Stimulated activated CD8-positive, alpha-beta memory T cell treated with anti-CD3 and anti-CD28 coated beads, Interleukin-4, amount 100 ng/mL, for 1 hour (primary cell): ENCODE data around the gene DCUN1D2.

Source experiments
- DNase-seq, 2 donors: peaks; one replicate each; pipeline ENCODE4 v3.0.0-alpha.2; 2020; ENCODE audit warnings: low read depth in 2 of 2, low spot score in 1 of 2

The DCUN1D2 gene

GRCh38 chr13:113519556-113519955 is 29.0 kb upstream of the DCUN1D2 start:
- DNase-seq = no peak

GRCh38 chr13:113518076-113518803 is 27.7 kb upstream of the DCUN1D2 start:
- no peak for DNase-seq

- no peak for DNase-seq
Measured at GRCh38 chr13:113514847-113515246, 24.3 kb upstream of the DCUN1D2 start.

GRCh38 chr13:113513761-113514160 is 23.2 kb upstream of the DCUN1D2 start:
- DNase-seq = no peak

DNA sequence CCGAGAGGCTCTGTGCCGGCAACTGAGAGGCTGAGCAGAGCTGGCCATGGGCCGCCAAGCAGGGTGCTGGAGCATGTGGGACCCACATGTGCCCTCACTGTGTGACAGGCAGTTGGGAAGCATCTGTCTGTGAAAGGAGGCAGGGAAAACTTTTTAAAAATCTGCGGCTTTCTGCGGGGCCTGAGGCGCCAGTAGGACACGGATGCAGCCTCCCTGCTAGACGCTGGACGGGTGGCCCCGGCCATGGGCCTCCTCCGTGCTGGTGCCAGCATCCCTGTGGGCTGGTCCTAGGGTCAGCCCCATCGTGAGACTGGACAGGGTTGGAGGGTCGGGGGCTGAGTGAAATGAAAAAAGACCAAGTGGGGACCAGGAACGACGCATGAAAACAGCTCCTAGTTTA is 20.9 kb upstream of the DCUN1D2 start:
- DNase-seq = no peak

- DNase-seq = no peak
Measured at GRCh38 chr13:113510871-113511270, 20.4 kb upstream of the DCUN1D2 start.

GRCh38 chr13:113509989-113510388 is 19.5 kb upstream of the DCUN1D2 start:
- no peak for DNase-seq

DNA sequence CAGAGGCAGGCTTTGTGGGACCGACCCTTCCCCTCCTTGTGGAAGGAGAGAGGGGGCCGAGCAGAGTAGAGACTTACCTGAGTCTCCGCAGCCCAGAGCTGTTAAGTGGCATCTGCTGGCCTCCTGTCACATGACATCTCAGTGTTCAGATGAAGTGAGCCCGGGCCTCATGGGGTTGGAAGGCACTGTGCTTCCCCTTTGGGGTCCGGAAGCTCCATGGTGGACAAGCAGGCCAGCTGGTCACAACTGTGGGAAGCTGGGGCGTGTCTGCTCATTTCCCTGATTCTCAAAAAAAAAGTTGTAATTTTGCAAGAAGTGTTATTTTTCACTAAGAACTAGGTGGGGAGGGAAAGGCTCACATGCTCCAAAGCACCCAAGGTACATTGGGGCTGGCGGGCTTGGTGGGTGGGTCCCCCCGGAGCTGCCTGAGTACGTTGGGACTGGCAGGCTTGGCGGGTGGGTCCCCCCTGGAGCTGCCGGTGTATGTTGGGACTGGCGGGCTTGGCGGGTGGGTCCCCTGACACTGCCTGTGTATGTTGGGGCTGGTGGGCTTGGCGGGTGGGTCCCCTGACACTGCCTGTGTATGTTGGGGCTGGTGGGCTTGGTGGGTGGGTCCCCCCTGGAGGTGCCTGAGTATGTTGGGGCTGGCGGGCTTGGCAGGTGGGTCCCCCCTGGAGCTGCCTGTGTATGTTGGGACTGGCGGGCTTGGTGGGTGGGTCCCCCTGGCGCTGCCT is 18.2 kb upstream of the DCUN1D2 start:
- DNase-seq = no peak

DNA sequence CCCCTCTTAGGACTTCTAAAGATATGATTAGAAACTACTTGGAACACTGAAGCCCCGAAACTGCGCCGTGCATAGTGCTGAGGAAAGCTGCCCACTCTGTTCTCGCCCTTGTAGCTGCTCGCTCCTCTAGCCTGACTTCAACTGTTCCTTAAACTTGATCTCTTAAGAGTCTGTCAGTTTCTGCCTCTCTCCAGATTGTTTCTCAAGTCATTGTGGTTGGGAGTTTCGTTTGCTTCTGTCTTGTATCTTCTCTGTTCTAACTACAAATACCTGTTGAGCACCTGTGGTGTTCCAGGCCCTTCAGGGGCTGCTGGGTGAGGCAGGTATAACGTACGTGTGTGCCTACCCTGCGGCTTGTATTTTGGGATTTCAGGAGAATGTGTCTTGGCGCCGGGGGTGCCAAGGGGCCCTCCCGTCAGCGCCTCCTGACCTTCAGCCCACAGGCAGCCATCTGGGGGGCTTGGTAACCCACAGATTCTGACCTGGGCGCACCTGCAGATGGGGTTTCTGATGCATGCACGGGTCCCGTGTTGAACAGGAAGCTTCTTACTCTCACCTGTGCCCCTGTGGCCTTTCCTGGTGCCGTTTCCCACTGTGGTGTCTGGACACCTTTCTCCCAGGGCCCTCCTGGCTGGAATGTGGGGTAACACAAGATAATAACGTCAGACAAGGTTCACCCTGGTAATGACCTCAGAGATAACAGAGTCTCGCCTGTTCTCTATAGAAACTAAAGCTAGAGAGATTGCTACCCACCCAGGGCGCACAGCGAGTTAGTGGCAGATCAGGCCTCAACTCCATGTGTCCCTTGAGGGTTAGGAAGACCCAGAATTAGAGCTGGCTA is 17.2 kb upstream of the DCUN1D2 start:
- no peak for DNase-seq

DNA sequence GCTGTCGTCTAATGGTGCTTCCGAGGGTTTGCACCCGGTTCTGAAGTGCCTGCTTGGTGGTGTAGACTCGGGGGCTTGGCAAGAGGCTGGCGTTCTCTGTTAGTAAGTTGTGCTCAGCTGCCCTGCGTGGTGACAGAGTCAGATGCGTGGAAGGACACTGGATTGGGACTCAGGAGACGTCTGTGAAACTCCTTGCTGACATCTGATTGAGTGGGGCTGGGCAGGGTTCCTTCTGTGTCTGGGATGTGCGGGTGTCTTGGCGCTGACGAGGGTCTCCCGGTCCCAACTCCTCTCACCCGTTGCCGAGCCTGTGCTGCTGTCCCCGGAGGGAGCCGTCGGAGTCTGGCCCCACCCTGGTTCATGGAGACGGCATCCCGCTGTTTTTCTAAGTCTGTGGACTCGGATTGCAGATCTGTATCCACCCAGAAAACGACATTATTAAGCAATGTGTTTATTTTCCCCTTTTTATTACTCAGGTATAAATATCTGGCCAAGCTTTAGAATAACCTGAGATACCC is 16.4 kb upstream of the DCUN1D2 start:
- no peak for DNase-seq

DNA sequence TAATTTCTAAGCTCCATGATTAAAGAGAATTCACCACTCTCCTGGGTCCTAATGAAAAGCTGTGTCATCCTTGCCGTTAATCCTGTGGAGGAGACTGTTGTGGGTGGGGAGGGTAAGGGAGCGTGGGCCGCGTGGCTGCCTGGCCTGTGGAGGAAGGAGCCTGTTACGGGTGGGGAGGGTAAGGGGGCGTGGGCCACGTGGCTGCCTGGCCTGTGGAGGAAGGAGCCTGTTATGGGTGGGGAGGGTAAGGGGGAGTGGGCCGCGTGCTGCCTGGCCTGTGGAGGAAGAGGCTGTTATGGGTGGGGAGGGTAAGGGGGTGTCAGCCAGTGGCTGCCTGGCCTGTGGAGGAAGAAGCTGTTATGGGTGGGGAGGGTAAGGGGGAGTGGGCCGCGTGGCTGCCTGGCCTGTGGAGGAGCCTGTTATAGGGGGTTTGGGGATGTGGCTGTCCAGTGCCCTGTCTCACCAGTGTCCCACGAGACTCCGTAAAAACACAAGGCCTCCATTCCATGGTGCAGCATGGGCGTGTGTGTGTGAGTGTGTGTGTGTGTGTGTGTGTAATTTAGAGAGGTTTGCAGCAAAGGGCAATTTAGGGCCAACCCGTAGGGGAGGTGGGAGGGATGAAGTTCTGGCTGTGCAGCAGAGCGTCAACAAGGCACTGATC is 15.6 kb upstream of the DCUN1D2 start:
- no peak for DNase-seq

GRCh38 chr13:113502686-113503085 is 12.2 kb upstream of the DCUN1D2 start:
- no peak for DNase-seq

GRCh38 chr13:113500530-113501265 is 10.2 kb upstream of the DCUN1D2 start:
- no peak for DNase-seq

- no peak for DNase-seq
Measured at GRCh38 chr13:113499936-113500335, 9.4 kb upstream of the DCUN1D2 start.

DNA sequence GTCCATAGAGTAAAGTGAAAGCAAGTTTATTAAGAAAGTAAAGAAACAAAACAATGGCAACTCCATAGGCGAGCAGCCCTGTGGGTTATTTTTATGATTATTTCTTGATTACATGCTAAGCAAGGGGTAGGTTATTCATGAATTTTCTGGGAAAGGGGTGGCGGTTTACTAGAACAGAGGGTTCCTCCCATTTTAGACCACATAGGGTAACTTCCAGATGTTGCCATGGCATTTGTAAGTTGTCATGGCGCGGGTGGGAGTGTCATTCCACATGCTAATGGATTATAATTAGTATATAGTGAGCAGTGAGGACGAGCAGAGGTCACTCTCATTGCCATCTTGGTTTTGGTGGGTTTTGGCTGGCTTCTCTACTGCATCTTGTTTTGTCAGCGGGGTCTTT is 8.4 kb upstream of the DCUN1D2 start:
- no peak for DNase-seq

- no peak for DNase-seq
Measured at GRCh38 chr13:113497217-113497616, 6.7 kb upstream of the DCUN1D2 start.

GRCh38 chr13:113495494-113496210 is 5.1 kb upstream of the DCUN1D2 start:
- no peak for DNase-seq

DNA sequence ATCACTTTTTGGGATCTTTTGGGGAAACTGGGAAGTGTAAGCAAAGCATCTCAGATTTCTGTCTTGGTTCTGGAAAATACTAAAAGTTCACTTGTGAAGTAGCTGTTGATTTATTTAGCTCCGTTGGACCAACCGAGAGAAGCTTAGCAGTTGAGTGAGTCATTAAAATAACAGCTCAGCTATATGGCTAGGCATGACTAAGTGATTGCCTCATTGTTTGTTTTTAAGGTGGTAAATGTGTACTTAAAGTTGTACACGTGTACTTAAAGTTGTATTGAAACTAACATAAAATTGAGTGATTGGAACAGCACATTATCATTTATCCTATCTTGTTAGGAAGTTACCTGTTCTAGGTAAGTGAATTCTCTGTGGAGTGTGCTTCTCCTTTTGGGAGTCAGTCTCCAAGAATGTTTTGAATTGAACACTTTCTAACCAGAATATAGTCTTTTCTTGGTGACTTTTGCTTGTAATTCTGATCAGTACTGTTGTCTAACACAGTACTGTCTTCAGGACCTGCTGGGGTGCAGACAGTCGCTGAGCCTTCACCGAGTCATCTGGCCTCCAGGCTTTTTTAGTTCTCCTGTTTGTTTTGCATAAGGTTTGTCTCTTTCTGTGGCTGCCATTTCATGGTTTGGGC is 2.9 kb upstream of the DCUN1D2 start:
- DNase-seq = no peak

- DNase-seq = no peak
Measured at GRCh38 chr13:113491982-113492381, 1.5 kb upstream of the DCUN1D2 start.
